Heart left ventricle (tissue), 16 donors: Measurements from ENCODE around the gene TMEM38A. TPM values are rescaled to one million over a fixed set of nuclear protein-coding genes. Genes with fewer than 3 reads are reported as not detected.
A peak's percentile ranks its signal among the peaks of the same experiment; 100 is the strongest.
"Not testable (repeated sequence)": the region's sequence is repeated elsewhere in the genome, so short reads cannot be mapped to it uniquely, and the experiment has no call there.

ENCODE experiments used
- ATAC-seq, 4 donors: fragments of 200-7000 bp; cut with Tn5 transposase; one replicate each; pipeline ENCODE4 v1.9.1; 2020 to 2022; ENCODE audit warnings: moderate library complexity in 4 of 4, mild to moderate bottlenecking in 3 of 4, moderate number of reproducible peaks in 1 of 4
- DNase-seq, 5 donors: peaks; one replicate each; pipeline ENCODE4 v3.0.0-alpha.2; 2020
- H3K27ac ChIP-seq, 12 donors: fragments of 200-600 bp; sonication (generic) in 4 of 12; one replicate each; pipeline versions ENCODE4 v1.5.0 to v1.8.0; 2016 to 2022; ENCODE audit warnings: mild to moderate bottlenecking in 2 of 12
- H3K27me3 ChIP-seq, 9 donors: fragments of 200-600 bp; sonication (generic) in 2 of 9; one replicate each; pipeline versions ENCODE4 v1.5.1 to v1.8.0; 2016 to 2022; ENCODE audit warnings: mild to moderate bottlenecking in 3 of 9
- H3K36me3 ChIP-seq, 9 donors: fragments of 200-600 bp; sonication (generic) in 2 of 9; one replicate each; pipeline versions ENCODE4 v1.5.0 to v1.8.0; 2018 to 2022; ENCODE audit warnings: mild to moderate bottlenecking in 2 of 9
- H3K4me1 ChIP-seq, 12 donors: fragments of 200-600 bp; sonication (generic) in 4 of 12; one replicate each; pipeline versions ENCODE4 v1.5.0 to v1.8.0; 2016 to 2022; ENCODE audit warnings: mild to moderate bottlenecking in 3 of 12
- H3K4me3 ChIP-seq, 12 donors: fragments of 200-600 bp; sonication (generic) in 4 of 12; one replicate each; pipeline versions ENCODE4 v1.5.0 to v1.8.0; 2017 to 2022; ENCODE audit warnings: mild to moderate bottlenecking in 9 of 12, moderate library complexity in 4 of 12
- H3K9me3 ChIP-seq, 12 donors: fragments of 200-600 bp; sonication (generic) in 4 of 12; one replicate each; pipeline versions ENCODE4 v1.5.0 to v1.8.0; 2016 to 2022; ENCODE audit warnings: mild to moderate bottlenecking in 1 of 12
- CTCF ChIP-seq, 12 donors: fragments of 200-600 bp; sonication (generic) in 4 of 12; IDR thresholded peaks; one replicate each; pipeline versions ENCODE4 v1.5.0 to v1.8.0; 2018 to 2022; ENCODE audit warnings: antibody characterized with exemption in 12 of 12, mild to moderate bottlenecking in 5 of 12
- POLR2A ChIP-seq, 2 donors: fragments of 450-650 bp; IDR thresholded peaks; one replicate each; pipeline ENCODE4 v1.6.1; 2017; ENCODE audit warnings: antibody characterized with exemption in 2 of 2, mild to moderate bottlenecking in 2 of 2, moderate library complexity in 2 of 2
- WGBS, 4 donors: extraction: QIAGEN DNeasy Blood & Tissue Kit in 2 of 4; methylation state at CpG; one replicate each; pipeline versions ENCODE4 v1.1.5 to v1.1.7; 2013 to 2018; 5-methylcytosine and 5-hydroxymethylcytosine counted together
- intact Hi-C, 10 donors: fragments of 100-400 bp; cut with DNase I; formaldehyde crosslinking; loops; one replicate each; pipeline versions ENCODE4 v1.11.1 to v1.14.2; 2022
- polyA plus RNA-seq, 2 donors: library from polyadenylated mRNA; stranded (reverse); fragments of 200-250 nt; gene quantifications; one replicate each; pipeline ENCODE4 v1.2.3, GENCODE V29; 2013
- total RNA-seq, 9 donors: library from RNA; depleted of rRNA in 2 of 9; stranded (reverse); fragments of >200 nt in 2 of 9; fragmentation: NEBNext Ultra II Directional in 3 of 9; extraction: Animal tissue kit (Norgen Biotek cat#: 25700) in 3 of 9; gene quantifications; one replicate each; pipeline versions ENCODE4 v1.1.0 to v1.2.4, GENCODE V29; 2016 to 2023
- donor health status: ischemic (EF 13 %, LVEDD 7.1; RV severe dilation, severe dysfunction).
- donor health status: healthy with polysubstance abuse.
- donor health status: DM: no; HTN: yes; CAD: no.
- donor health status: DM: no; HTN: no; CAD: no.
- donor health status: ischemic (EF 25% LVEDD 6.9; RV normal size, moderate dysfunction).
- donor health status: ischemic (EF 25% LVEDD 5.7; RV mildly dilated, moderate dysfunction).
- donor health status: healthy.
- donor health status: DM: yes; HTN: yes; CAD: no.
- donor health status: ischemic (EF 35%, LVEDD 5.7; RV mildly dilated, moderate dysfunction).
- donor health status: nonischemic (EF 11% LVEDD 7.7; RV severe dilation, severe dysfunction).
- donor health status: DM: yes; HTN: yes; CAD: no.
- donor health status: PGD.
- donor health status: ischemic (EF 29% LVEDD 5.4; RV normal size, mild dysfunction).
- donor health status: nonischemic (EF 23%, LVEDD 6.1; RV moderate dilation, normal function).

TMEM38A gene
- total and polyA plus RNA-seq, 11 donors, result 13.7 to 47.4 (median 27.2) TPM

GRCh38 chr19:16671652-16672274 is 10.8 kb downstream of the TMEM38A start:
- intact Hi-C loops, result no loop called here
- Histone ChIP-seq H3K9me3 (no peaks in the 10 kb centered on the region), H3K4me1 (peaks cover 0 to 16% (median 4%) of the 10 kb centered on the region in 12 donors), H3K27me3 (no peaks in the 10 kb centered on the region), H3K27ac (peak overlapping the region in 11 of 12 donors; percentile 9 to 88 (median 70)), H3K36me3 (peaks cover 0 to 7% (median 0%) of the 10 kb centered on the region in 9 donors), H3K4me3 (no peak overlapping the region)
- DNase-seq (peak; percentile 51 to 73 (median 70)), ATAC-seq (peak; percentile 85 to 94 (median 94))
- WGBS, 4 donors, result 53 to 63% (median 58%) methylated on average over 9 to 12 of the region's 12 CpGs
- no peak for TF ChIP-seq POLR2A (IDR thresholded peaks at IDR 0.05)
- TF ChIP-seq CTCF (IDR thresholded peaks at IDR 0.05), result no peak

GRCh38 chr19:16673231-16673630 is 12.3 kb downstream of the TMEM38A start:
- H3K27me3 ChIP-seq, result no peaks in the 10 kb centered on the region
- 86 to 93% (median 88%) methylated on average over 3 of the region's 3 CpGs for WGBS, 4 donors
- TF ChIP-seq POLR2A (IDR thresholded peaks at IDR 0.05) (no peak), CTCF (IDR thresholded peaks at IDR 0.05) (no peak)
- H3K4me3 ChIP-seq, result no peak overlapping the region
- ATAC-seq, result no peak
- H3K9me3 ChIP-seq, result no peaks in the 10 kb centered on the region
- peaks cover 0 to 16% (median 4%) of the 10 kb centered on the region in 12 donors for H3K4me1 ChIP-seq
- intact Hi-C loops, result no loop called here
- H3K27ac ChIP-seq, result peak overlapping the region in 2 of 12 donors; percentile 20 to 77
- no peak for DNase-seq
- H3K36me3 ChIP-seq, result peaks cover 0 to 7% (median 0%) of the 10 kb centered on the region in 9 donors

- H3K27me3 ChIP-seq, H3K4me3 ChIP-seq, H3K36me3 ChIP-seq, ATAC-seq, H3K27ac ChIP-seq, intact Hi-C loops, H3K9me3 ChIP-seq, DNase-seq: not testable (repeated sequence)
- peaks cover 0 to 16% (median 4%) of the 10 kb centered on the region in 12 donors for H3K4me1 ChIP-seq
- WGBS, 4 donors, result 84 to 93% (median 89%) methylated on average over 4 of the region's 4 CpGs
Observed at GRCh38 chr19:16673839-16674238, 12.9 kb downstream of the TMEM38A start.

GRCh38 chr19:16676101-16676798 is 15.3 kb downstream of the TMEM38A start:
- intact Hi-C loops, result no loop called here
- 92 to 94% (median 93%) methylated on average over 15 of the region's 15 CpGs for WGBS, 4 donors

More at GRCh38 chr19:16676101-16676798, 15.3 kb downstream of the TMEM38A start:
- DNase-seq (no peak), ATAC-seq (no peak)
- Histone ChIP-seq H3K36me3 (peaks cover 0 to 16% (median 13%) of the 10 kb centered on the region in 9 donors), H3K27me3 (no peaks in the 10 kb centered on the region), H3K4me1 (peaks cover 0 to 12% (median 3%) of the 10 kb centered on the region in 12 donors), H3K4me3 (no peak overlapping the region), H3K27ac (no peak overlapping the region), H3K9me3 (peaks cover 0 to 7% (median 0%) of the 10 kb centered on the region in 12 donors)
- TF ChIP-seq CTCF (IDR thresholded peaks at IDR 0.05) (no peak), POLR2A (IDR thresholded peaks at IDR 0.05) (no peak)
